OCI-LY3 (cell line): Measurements from ENCODE around the gene RASGRP4.
"Not testable (repeated sequence)": the region's sequence is repeated elsewhere in the genome, so short reads cannot be mapped to it uniquely, and the experiment has no call there.

ENCODE experiments used
- CTCF ChIP-seq: fragments of 200-600, 300-600 bp; sonication (generic); IDR thresholded peaks from 2 replicates; pipeline ENCODE4 v1.5.1; 2014; ENCODE audit warnings: antibody characterized with exemption, low read length, low read depth
- EZH2phosphoT487 ChIP-seq: fragments of 200-600 bp; shearing (Covaris generic); IDR thresholded peaks from 2 replicates; pipeline ENCODE4 v1.6.1; 2018; ENCODE audit warnings: antibody characterized with exemption, mixed run types, low read depth

DNA sequence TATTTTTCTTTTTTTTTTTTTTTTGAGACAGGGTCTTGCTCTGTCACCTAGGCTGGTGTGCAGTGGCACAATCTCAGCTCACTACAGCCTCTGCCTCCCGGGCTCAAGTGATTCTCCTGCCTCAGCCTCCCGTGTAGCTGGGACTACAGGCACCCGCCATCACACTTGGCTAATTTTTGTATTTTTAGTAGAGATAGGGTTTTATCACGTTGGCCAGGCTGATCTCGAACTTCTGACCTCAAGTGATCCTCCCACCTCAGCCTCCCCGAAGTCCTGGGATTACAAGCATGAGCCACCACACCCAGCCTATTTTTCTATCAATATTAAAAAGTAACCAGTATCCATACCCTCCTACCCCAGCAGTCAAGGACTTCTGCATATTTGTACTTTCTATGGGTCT lies 15.6 kb downstream of the RASGRP4 start:
- not testable (repeated sequence) for TF ChIP-seq CTCF, EZH2phosphoT487
